ENCODE data around the gene USP11.
A peak's percentile ranks its signal among the peaks of the same experiment; 100 is the strongest.

USP11 gene

DNA sequence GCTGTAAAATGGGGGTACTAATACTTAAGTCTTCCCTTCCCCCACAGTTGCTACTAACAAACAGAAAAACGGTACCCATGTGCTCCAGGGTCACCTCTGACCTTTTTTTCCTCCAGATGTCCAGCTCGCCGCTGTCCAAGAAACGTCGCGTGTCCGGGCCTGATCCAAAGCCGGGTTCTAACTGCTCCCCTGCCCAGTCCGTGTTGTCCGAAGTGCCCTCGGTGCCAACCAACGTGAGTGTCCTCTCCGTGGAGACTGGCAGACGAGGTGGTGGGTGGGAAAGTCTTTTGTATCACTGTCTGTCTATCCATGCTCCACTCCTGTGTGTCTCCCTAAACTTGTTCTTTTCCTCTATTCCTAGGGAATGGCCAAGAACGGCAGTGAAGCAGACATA lies 34.1 kb upstream of the USP11 start:
- no peaks in the 10 kb centered on the region for H3K9me3 Mint-ChIP-seq
- no peak overlapping the region for H3K27ac Mint-ChIP-seq
- no peak overlapping the region for H3K4me3 Mint-ChIP-seq
- H3K36me3 Mint-ChIP-seq, result no peaks in the 10 kb centered on the region
- H3K27me3 Mint-ChIP-seq, result no peaks in the 10 kb centered on the region
- H3K4me1 Mint-ChIP-seq, result peaks cover 35% of the 10 kb centered on the region

DNA sequence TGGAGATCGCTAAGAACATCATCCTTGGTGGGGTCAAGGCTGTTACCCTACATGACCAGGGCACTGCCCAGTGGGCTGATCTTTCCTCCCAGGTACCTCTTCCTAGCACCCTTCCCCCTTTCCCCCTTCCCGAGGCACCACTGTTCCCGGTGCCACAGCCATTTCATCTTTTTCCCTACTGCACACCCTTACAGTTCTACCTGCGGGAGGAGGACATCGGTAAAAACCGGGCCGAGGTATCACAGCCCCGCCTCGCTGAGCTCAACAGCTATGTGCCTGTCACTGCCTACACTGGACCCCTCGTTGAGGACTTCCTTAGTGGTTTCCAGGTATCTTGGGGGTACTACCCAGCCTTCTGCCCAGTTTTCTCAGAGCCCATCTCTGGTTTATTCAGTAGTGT lies 33.5 kb upstream of the USP11 start:
- Mint-ChIP-seq H3K4me1 (peaks cover 35% of the 10 kb centered on the region), H3K4me3 (no peak overlapping the region), H3K27me3 (no peaks in the 10 kb centered on the region), H3K27ac (no peak overlapping the region), H3K36me3 (no peaks in the 10 kb centered on the region), H3K9me3 (no peaks in the 10 kb centered on the region)

DNA sequence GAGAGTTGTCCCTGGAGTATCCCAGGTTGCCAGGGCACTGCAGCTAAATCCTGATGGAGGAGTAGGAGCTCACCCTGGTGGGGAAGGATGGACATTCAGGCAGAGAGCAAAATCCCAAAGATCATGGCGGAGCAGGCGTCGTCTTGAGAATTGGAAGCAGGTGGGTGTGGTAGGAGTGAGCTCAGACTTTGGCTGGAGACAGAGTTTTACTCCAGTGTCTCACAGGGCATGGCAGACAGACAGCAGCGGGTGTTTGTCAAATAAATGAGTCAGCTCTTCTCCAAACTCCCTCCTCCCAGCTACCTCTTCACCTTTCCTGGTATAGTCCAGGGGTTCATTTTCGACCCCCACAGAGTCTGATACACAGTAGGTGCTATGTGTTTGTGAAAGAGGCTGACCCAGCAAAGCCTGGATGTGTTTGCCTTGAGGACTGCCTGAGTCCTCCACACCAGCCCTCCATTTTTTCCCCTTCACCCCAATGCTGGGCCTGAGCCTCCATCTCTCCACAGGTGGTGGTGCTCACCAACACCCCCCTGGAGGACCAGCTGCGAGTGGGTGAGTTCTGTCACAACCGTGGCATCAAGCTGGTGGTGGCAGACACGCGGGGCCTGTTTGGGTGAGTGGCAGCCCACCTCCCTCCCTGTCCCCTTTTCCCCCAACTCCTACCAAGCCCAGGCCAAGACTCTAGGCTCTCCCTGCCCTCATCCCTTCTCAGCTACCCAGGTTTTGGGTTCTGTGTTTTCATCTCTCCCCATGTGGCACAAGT lies 32.2 kb upstream of the USP11 start:
- Mint-ChIP-seq H3K4me3 (no peak overlapping the region), H3K27me3 (no peaks in the 10 kb centered on the region), H3K36me3 (peaks cover 2% of the 10 kb centered on the region), H3K9me3 (no peaks in the 10 kb centered on the region), H3K4me1 (peaks cover 25% of the 10 kb centered on the region), H3K27ac (no peak overlapping the region)

DNA sequence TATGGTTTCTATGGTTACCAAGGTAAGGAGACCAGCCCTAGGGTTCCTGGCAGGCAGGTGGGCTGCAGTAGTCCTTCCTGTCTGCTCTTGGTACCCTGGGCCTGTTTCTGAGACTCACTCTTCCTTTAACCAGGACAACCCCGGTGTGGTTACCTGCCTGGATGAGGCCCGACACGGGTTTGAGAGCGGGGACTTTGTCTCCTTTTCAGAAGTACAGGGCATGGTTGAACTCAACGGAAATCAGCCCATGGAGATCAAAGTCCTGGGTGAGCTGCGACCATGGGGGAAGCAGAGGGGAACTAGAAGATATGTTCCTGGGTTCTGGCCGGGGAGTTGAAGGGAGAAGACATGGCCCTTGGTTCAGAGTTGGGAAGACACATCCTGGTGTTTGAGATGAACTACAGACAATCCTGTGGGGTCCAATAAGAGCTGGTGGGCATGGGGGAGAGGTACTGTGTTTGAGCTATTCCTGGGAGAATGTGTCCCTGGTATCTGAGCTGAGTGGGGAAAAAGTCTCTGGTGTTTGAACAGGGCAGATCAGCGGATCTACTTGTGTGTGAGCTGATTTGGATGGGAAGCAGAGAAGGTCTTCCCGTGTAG lies 31.4 kb upstream of the USP11 start:
- Mint-ChIP-seq H3K4me3 (no peak overlapping the region), H3K9me3 (no peaks in the 10 kb centered on the region), H3K36me3 (peaks cover 2% of the 10 kb centered on the region), H3K27me3 (no peaks in the 10 kb centered on the region), H3K27ac (no peak overlapping the region), H3K4me1 (peaks cover 19% of the 10 kb centered on the region)

DNA sequence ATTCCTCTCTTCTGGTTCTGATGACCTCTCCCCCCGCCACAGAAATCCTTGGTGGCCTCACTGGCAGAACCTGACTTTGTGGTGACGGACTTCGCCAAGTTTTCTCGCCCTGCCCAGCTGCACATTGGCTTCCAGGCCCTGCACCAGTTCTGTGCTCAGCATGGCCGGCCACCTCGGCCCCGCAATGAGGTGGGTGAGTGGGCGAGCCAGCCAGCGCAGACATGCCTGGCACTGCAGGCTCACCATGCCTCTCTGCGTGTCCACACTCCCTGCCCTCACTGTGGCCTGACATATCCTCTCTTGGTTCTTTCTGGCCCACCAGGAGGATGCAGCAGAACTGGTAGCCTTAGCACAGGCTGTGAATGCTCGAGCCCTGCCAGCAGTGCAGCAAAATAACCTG lies 30.5 kb upstream of the USP11 start:
- no peak overlapping the region for H3K4me3 Mint-ChIP-seq
- no peaks in the 10 kb centered on the region for H3K9me3 Mint-ChIP-seq
- H3K27me3 Mint-ChIP-seq, result no peaks in the 10 kb centered on the region
- H3K4me1 Mint-ChIP-seq, result peaks cover 17% of the 10 kb centered on the region
- H3K27ac Mint-ChIP-seq, result no peak overlapping the region
- peaks cover 6% of the 10 kb centered on the region for H3K36me3 Mint-ChIP-seq

DNA sequence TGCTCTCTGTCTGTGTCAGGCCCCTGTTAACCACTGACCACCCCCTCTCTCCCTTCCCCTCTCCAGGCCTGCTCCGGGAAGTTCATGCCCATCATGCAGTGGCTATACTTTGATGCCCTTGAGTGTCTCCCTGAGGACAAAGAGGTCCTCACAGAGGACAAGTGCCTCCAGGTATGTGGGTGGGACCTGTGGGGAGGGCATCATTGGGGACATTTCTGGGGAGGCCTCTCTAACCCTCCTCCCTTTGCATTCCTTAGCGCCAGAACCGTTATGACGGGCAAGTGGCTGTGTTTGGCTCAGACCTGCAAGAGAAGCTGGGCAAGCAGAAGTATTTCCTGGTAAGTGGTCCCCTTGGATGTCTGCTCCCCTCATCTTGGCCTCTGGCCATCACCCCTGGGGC lies 29.9 kb upstream of the USP11 start:
- peaks cover 11% of the 10 kb centered on the region for H3K4me1 Mint-ChIP-seq
- no peak overlapping the region for H3K4me3 Mint-ChIP-seq
- no peaks in the 10 kb centered on the region for H3K27me3 Mint-ChIP-seq
- H3K36me3 Mint-ChIP-seq, result peaks cover 6% of the 10 kb centered on the region
- no peaks in the 10 kb centered on the region for H3K9me3 Mint-ChIP-seq
- no peak overlapping the region for H3K27ac Mint-ChIP-seq

DNA sequence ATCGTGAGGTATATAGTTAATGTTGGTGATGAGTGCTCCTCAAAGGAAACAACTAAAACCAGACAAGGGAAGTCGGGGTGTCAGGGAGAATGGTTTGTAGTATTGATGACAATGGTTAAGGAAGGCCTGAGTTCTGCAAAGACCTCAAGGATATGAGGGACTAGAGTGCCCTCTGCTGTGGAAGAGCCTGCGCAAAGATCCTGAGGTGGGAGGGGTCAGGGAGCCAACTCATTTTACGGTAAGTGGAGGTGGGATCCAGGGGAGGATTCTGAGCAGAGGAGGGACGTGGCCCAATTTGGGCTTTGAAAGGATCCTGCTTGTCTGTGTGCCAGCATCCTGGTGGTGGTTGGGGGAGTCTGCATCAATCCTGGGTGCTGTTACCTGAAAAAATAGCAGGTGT lies 27.8 kb upstream of the USP11 start:
- no peaks in the 10 kb centered on the region for H3K9me3 Mint-ChIP-seq
- H3K36me3 Mint-ChIP-seq, result peaks cover 6% of the 10 kb centered on the region

DNA sequence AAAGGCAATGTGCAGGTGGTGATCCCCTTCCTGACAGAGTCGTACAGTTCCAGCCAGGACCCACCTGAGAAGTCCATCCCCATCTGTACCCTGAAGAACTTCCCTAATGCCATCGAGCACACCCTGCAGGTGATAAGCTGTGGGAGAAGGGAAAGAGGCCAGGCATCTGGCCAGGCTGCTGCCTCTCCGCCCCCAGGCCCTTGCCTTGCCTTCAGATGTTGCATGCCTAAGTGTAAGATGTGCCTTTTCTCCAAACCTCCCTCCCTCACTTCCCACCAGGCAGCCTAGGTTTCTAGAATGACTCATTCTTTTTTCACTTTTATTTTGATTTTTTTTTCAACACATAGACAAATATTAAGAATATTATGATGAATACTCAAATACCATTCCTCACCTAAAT lies 26.5 kb upstream of the USP11 start:
- Mint-ChIP-seq H3K27ac (no peak overlapping the region), H3K4me3 (no peak overlapping the region), H3K9me3 (no peaks in the 10 kb centered on the region), H3K27me3 (no peaks in the 10 kb centered on the region), H3K36me3 (peaks cover 7% of the 10 kb centered on the region), H3K4me1 (peaks cover 9% of the 10 kb centered on the region)

More for the DNA sequence above, 27.8 kb upstream of the USP11 start:
- Mint-ChIP-seq H3K4me3 (no peak overlapping the region), H3K4me1 (peaks cover 9% of the 10 kb centered on the region), H3K27ac (no peak overlapping the region), H3K27me3 (no peaks in the 10 kb centered on the region)

DNA sequence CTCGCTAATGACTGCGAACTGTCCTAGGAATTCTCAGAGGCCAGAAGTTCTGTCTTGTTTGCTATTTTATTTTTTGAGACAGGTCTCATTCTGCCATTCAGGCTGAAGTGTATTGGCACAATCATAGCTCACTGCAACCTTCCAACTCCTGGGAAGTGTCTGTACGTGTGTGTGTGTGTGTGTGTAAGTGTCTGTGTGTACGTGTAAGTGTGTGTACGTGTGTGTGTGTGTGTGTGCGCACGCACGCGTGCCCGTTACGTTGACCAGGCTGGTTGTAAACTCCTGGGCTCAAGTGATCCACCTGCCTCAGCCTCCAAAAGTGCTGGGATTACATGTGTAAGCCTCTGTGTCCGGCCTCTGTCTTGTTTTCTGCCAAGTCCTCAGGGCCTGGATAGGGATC lies 24.7 kb upstream of the USP11 start:
- no peak overlapping the region for H3K4me3 Mint-ChIP-seq
- peaks cover 9% of the 10 kb centered on the region for H3K4me1 Mint-ChIP-seq
- H3K27ac Mint-ChIP-seq, result no peak overlapping the region
- H3K36me3 Mint-ChIP-seq, result peaks cover 12% of the 10 kb centered on the region
- H3K27me3 Mint-ChIP-seq, result no peaks in the 10 kb centered on the region
- H3K9me3 Mint-ChIP-seq, result no peaks in the 10 kb centered on the region

DNA sequence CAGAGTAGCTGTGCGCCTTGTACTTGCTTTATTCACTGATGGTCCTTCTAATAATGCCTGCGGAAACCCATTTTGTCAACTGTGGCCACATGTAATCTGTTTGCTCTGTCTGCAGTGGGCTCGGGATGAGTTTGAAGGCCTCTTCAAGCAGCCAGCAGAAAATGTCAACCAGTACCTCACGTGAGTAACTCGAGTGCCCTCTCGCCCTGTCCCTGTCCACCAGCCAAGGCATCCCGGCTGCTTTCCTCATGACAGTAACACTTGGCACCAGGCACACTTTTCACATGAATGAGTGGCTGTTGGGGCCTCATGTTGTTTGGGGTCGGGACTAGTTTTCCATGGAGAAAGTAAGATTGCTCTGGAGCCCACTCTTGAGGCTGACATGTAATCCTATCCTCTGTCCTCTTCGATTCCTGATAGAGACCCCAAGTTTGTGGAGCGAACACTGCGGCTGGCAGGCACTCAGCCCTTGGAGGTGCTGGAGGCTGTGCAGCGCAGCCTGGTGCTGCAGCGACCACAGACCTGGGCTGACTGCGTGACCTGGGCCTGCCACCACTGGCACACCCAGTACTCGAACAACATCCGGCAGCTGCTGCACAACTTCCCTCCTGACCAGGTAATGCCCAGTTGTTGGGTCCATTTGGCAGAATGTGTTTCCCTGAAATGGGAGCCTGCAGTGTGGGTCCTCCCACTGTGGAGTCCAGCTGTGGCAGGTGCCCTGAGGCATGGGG lies 23.1 kb upstream of the USP11 start:
- Mint-ChIP-seq H3K36me3 (peaks cover 15% of the 10 kb centered on the region), H3K27me3 (no peaks in the 10 kb centered on the region), H3K27ac (no peak overlapping the region)

DNA sequence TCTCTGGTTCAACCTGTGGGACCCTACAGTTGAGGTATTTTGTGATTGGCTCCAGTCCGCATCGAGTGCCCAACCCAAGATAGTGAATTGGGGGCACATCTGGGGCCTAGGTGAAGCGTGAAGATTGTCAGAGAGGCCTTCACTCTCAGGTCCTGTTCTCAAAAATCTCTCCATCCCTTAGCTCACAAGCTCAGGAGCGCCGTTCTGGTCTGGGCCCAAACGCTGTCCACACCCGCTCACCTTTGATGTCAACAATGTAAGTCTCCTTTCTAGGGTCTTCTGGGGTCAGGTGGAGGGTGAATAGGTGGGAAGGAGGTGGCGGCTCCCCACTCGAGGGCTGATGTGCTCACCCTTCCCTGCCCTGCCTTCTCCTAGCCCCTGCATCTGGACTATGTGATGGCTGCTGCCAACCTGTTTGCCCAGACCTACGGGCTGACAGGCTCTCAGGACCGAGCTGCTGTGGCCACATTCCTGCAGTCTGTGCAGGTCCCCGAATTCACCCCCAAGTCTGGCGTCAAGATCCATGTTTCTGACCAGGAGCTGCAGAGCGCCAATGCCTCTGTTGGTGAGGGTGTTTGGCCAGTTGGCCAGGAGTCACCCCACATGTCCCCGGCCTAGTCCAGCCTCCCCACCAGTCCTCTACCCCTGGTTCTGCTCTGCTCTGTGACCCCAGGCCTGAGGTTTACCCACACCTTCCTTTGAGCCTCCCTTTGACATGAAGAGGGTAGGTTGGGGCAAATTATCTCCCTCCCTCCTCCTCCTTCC lies 22.0 kb upstream of the USP11 start:
- H3K4me3 Mint-ChIP-seq, result no peak overlapping the region
- peaks cover 11% of the 10 kb centered on the region for H3K4me1 Mint-ChIP-seq
- no peaks in the 10 kb centered on the region for H3K27me3 Mint-ChIP-seq
- no peak overlapping the region for H3K27ac Mint-ChIP-seq
- peaks cover 13% of the 10 kb centered on the region for H3K36me3 Mint-ChIP-seq
- no peaks in the 10 kb centered on the region for H3K9me3 Mint-ChIP-seq

More for the DNA sequence above, 23.1 kb upstream of the USP11 start:
- H3K4me1 Mint-ChIP-seq, result peaks cover 9% of the 10 kb centered on the region
- no peak overlapping the region for H3K4me3 Mint-ChIP-seq
- H3K9me3 Mint-ChIP-seq, result no peaks in the 10 kb centered on the region

DNA sequence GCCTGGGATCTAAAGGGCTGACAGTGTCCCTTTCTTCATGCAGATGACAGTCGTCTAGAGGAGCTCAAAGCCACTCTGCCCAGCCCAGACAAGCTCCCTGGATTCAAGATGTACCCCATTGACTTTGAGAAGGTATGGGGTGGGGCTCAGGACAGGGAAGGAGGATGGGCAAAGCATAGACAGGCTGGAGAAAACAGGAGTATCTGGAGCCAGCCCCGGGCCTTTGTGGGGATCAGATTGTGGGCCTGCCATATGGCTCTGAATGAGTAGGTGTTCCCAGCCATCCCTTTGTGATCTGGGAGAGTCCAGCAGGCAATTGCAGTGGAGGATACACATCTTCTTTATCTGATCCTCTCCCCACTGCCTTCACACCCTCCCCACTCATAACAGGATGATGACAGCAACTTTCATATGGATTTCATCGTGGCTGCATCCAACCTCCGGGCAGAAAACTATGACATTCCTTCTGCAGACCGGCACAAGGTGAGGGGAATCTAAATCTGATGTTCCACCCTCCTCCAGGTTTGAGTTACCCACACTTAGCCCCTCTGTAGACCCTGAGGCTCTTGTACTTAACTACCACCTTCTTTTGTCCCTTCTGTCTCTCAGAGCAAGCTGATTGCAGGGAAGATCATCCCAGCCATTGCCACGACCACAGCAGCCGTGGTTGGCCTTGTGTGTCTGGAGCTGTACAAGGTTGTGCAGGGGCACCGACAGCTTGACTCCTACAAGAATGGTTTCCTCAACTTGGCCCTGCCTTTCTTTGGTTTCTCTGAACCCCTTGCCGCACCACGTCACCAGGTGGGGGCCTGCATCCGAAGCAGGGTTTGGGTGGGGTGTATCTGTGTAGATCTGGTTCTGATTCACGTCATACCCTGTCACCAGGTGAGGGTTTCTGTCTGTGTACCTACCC lies 20.2 kb upstream of the USP11 start:
- H3K36me3 Mint-ChIP-seq, result peaks cover 9% of the 10 kb centered on the region
- H3K4me3 Mint-ChIP-seq, result no peak overlapping the region
- no peaks in the 10 kb centered on the region for H3K27me3 Mint-ChIP-seq
- H3K27ac Mint-ChIP-seq, result peak overlapping the region; percentile 35
- H3K9me3 Mint-ChIP-seq, result no peaks in the 10 kb centered on the region
- peaks cover 18% of the 10 kb centered on the region for H3K4me1 Mint-ChIP-seq

DNA sequence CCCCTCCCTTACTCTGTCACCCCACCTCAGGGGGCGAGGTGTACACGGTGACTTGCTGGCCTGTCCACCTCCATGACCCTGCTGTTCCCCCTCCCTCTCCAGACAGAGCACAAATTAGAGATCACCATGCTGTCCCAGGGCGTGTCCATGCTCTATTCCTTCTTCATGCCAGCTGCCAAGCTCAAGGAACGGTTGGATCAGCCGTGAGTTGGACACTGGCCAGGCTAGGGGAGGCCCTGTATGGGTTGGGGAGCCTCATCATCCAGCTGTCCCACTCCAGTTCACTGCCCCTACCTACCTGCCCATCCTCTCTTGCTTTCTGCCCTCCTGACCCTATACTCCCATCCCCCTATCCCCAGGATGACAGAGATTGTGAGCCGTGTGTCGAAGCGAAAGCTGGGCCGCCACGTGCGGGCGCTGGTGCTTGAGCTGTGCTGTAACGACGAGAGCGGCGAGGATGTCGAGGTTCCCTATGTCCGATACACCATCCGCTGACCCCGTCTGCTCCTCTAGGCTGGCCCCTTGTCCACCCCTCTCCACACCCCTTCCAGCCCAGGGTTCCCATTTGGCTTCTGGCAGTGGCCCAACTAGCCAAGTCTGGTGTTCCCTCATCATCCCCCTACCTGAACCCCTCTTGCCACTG lies 18.3 kb upstream of the USP11 start:
- Mint-ChIP-seq H3K4me3 (no peak overlapping the region), H3K27ac (no peak overlapping the region), H3K4me1 (peaks cover 20% of the 10 kb centered on the region), H3K36me3 (peaks cover 9% of the 10 kb centered on the region), H3K9me3 (no peaks in the 10 kb centered on the region), H3K27me3 (no peaks in the 10 kb centered on the region)

DNA sequence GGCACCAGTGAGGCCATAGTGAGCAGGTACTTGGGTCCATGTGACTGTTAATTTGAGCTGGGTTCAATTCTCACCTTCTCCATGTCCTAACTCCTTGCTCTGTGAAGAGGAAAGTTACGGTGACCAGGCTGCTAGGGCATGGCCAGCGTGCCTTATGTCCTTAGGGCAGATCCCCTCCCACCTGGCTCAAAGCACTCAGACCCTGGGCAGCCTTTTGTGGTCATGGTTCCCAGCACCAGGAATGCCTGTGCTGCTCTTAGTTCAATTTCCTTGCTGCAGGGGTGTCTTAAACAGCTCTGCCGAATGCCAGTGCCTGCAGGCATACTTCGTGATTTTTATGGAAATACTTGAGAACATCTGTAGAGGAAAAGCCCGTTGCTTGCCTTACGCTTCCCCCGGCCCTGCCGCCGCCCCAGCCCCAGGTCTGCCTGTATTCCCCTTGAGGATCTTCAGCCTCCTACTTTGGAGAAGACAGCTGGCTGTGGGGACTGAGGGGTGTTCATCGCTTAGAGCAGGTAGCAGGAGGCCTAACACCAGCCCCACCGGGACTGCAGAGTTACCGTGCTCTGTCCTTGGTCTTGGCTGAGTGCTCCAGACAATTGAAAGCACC lies 17.4 kb upstream of the USP11 start:
- Mint-ChIP-seq H3K9me3 (no peaks in the 10 kb centered on the region), H3K4me3 (no peak overlapping the region), H3K36me3 (peaks cover 9% of the 10 kb centered on the region), H3K4me1 (peaks cover 29% of the 10 kb centered on the region), H3K27ac (no peak overlapping the region), H3K27me3 (no peaks in the 10 kb centered on the region)
